HepG2 (cell line): Measurements from ENCODE around the gene PADI4. TPM values are rescaled to one million over a fixed set of nuclear protein-coding genes. Genes with fewer than 3 reads are reported as not detected.

Experiments
- ATAC-seq: fragments of 200-7000 bp; cut with Tn5 transposase; 3 replicates; pipeline ENCODE4 v1.9.1; 2020; ENCODE audit warnings: mild to moderate bottlenecking, moderate library complexity
- BruUV-seq: library from RNA; stranded (reverse); fragments of 400-500 nt; replicated peaks from 2 replicates; lab custom pipeline; 2021; lab: Mats Ljungman, UMichigan
- CTCF ChIA-PET: fragments of 300-600 bp; formaldehyde crosslinking; extraction: SDS; loops from one replicate; lab custom pipeline; 2021; ENCODE audit warnings: low total read pairs, inconsistent platforms, low intra/inter-chr PET ratio; lab: Yijun Ruan, JAX
- POLR2A ChIA-PET: fragments of 350-600 bp; sonication (Branson Sonifier 250); formaldehyde crosslinking; loops from one replicate; lab custom pipeline; 2020; ENCODE audit warnings: antibody characterized with exemption, inconsistent platforms; lab: Yijun Ruan, JAX
- DNase-seq: peaks from one replicate; pipeline ENCODE4 v3.0.0-alpha.2; 2015; ENCODE audit warnings: low spot score
- FAIRE-seq: peaks from 3 replicates; lab custom pipeline; 2011; peaks lifted over from hg19 to GRCh38; lab: Jason Lieb, UNC
- H2AFZ ChIP-seq: one replicate; pipeline ENCODE4 v1.6.1; 2011; ENCODE audit warnings: low read length, inconsistent platforms
- H3K27ac ChIP-seq: fragments of 300-600 bp; 3 replicates; pipeline ENCODE4 v1.8.0; 2011; ENCODE audit warnings: mixed run types, mild to moderate bottlenecking, mixed read lengths, low read length, inconsistent platforms; ENCODE audit not compliant: insufficient read depth; ENCODE audit errors: extremely low read length
- H3K27me3 ChIP-seq, 2 experiments: fragments of 200-600 bp in 1 of 2; 2 replicates in 1 of 2; 3 replicates in 1 of 2; pipeline versions ENCODE4 v1.6.0 to v1.8.0; 2011; ENCODE audit warnings: low read length in 2 of 2, mild to moderate bottlenecking in 2 of 2, moderate library complexity in 2 of 2, inconsistent platforms in 1 of 2; ENCODE audit not compliant: insufficient read depth in 2 of 2, control insufficient read depth in 1 of 2
- H3K36me3 ChIP-seq, 2 experiments: fragments of 200-600 bp in 1 of 2; replicated peaks in 1 of 2; 2 replicates in 1 of 2; 3 replicates in 1 of 2; pipeline versions ENCODE4 v1.5.1 to v1.8.0; 2011; ENCODE audit warnings: low read length in 2 of 2, inconsistent platforms in 1 of 2; ENCODE audit not compliant: insufficient read depth in 2 of 2, control insufficient read depth in 1 of 2
- H3K4me1 ChIP-seq: 2 replicates; pipeline ENCODE4 v1.5.1; 2012; ENCODE audit warnings: low read length, inconsistent platforms; ENCODE audit not compliant: insufficient read depth
- H3K4me2 ChIP-seq: 2 replicates; pipeline ENCODE4 v1.6.0; 2011; ENCODE audit warnings: low read depth, low read length, inconsistent platforms
- H3K4me3 ChIP-seq, 3 experiments: fragments of 200-600 bp in 1 of 3; sonication (generic), shearing (Covaris generic) in 1 of 3; replicated peaks in 1 of 3; 2 replicates each; pipeline ENCODE4 v1.5.1; 2011 to 2016; ENCODE audit warnings: low read length in 3 of 3, inconsistent platforms in 2 of 3, low read depth in 2 of 3, mild to moderate bottlenecking in 2 of 3, control low read depth in 1 of 3, mixed read lengths in 1 of 3; ENCODE audit not compliant: insufficient read depth in 1 of 3
- H3K79me2 ChIP-seq: one replicate; pipeline ENCODE4 v1.6.1; 2011; ENCODE audit warnings: low read length, inconsistent platforms; ENCODE audit not compliant: insufficient read depth
- H3K9ac ChIP-seq: 2 replicates; pipeline ENCODE4 v1.6.0; 2011; ENCODE audit warnings: mild to moderate bottlenecking, low read depth, low read length, inconsistent platforms; ENCODE audit not compliant: insufficient read depth
- H3K9me3 ChIP-seq: 2 replicates; pipeline ENCODE4 v1.5.1; 2012; ENCODE audit warnings: mild to moderate bottlenecking, low read length
- H4K20me1 ChIP-seq: 2 replicates; pipeline ENCODE4 v1.6.0; 2011; ENCODE audit warnings: inconsistent platforms, mild to moderate bottlenecking, low read length, moderate library complexity; ENCODE audit not compliant: insufficient read depth
- SRY ChIP-seq: sonication (generic); formaldehyde crosslinking; IDR thresholded peaks from 2 replicates; pipeline ENCODE4 v1.8.0; 2022; ENCODE audit warnings: mild to moderate bottlenecking, missing genetic modification reagents
- SSRP1 ChIP-seq: IDR thresholded peaks from 2 replicates; pipeline ENCODE4 v1.6.1; 2016; ENCODE audit warnings: control low read depth
- STAT5B ChIP-seq: sonication (generic); formaldehyde crosslinking; IDR thresholded peaks from 2 replicates; pipeline ENCODE4 v1.4.0; 2020; ENCODE audit warnings: missing genetic modification reagents
- ZNF282 ChIP-seq: fragments of 450-650 bp; IDR thresholded peaks from 2 replicates; pipeline ENCODE4 v1.6.1; 2018; ENCODE audit not compliant: partially characterized antibody
- ZNF547 ChIP-seq: sonication (generic); formaldehyde crosslinking; IDR thresholded peaks from 2 replicates; pipeline ENCODE4 v1.5.1; 2020; ENCODE audit warnings: mild to moderate bottlenecking, missing genetic modification reagents
- ZNF678 ChIP-seq: sonication (generic); formaldehyde crosslinking; IDR thresholded peaks from 2 replicates; pipeline ENCODE4 v1.4.0; 2020; ENCODE audit warnings: mild to moderate bottlenecking, missing genetic modification reagents
- WGBS: methylation state at CpG from one replicate; pipeline ENCODE4 v1.1.6; 2017; ENCODE audit warnings: low lambda C conversion rate; 5-methylcytosine and 5-hydroxymethylcytosine counted together
- in situ Hi-C: cut with HindIII; loops from 2 replicates; pipeline ENCODE4 v1.10.0; 2017; ENCODE audit warnings: low pct_unique_long_range_greater_than_20kb; ENCODE audit not compliant: extremely low pct_ligation_motif_present
- intact Hi-C: fragments of 100-400 bp; cut with micrococcal nuclease; formaldehyde crosslinking; loops from one replicate; pipeline ENCODE4 v1.10.0; 2022; ENCODE audit not compliant: unreplicated experiment
- polyA plus RNA-seq, 8 experiments: library from polyadenylated mRNA; depleted of rRNA in 3 of 8; stranded (reverse) in 7 of 8; unstranded in 1 of 8; fragments of >200 nt; fragmentation: Illumina TruSeq in 4 of 8; extraction: Trizol in 4 of 8; gene quantifications; 2 replicates each; pipeline versions ENCODE4 v1.2.1 to v1.2.3, GENCODE V29; 2011 to 2016; ENCODE audit warnings: low read depth in 4 of 8, missing spikeins in 1 of 8, mixed read lengths in 1 of 8; ENCODE audit not compliant: insufficient read depth in 1 of 8
- total RNA-seq, 5 experiments: library from RNA; depleted of rRNA; stranded (reverse); fragments of >200 nt; fragmentation: Illumina TruSeq; extraction: Trizol; gene quantifications; 2 replicates each; pipeline ENCODE4 v1.2.3, GENCODE V29; 2016; ENCODE audit warnings: low read depth in 1 of 5
- TF ChIP-seq, protein P1 (sequence below): IDR thresholded peaks from 2 replicates; pipeline ENCODE4 v1.6.1; 2016; ENCODE audit warnings: low read depth, missing genetic modification reagents, missing compliant biosample characterization
- TF ChIP-seq, protein P2 (sequence below): sonication (generic); formaldehyde crosslinking; IDR thresholded peaks from 2 replicates; pipeline ENCODE4 v1.8.1; 2023; ENCODE audit warnings: mild to moderate bottlenecking, inconsistent platforms, moderate library complexity, missing genetic modification reagents, borderline replicate concordance

PADI4 gene
- total and polyA plus RNA-seq, 2 of the 13 experiments (the other 11 are each of a cell fraction or from before 2014, with no cell fraction given): 0.04 TPM

- no peak for TF ChIP-seq ZNF547 (CRISPR knock-in tag)
Observed at GRCh38 chr1:17359031-17359430, 51.0 kb downstream of the PADI4 start (continued).

DNA sequence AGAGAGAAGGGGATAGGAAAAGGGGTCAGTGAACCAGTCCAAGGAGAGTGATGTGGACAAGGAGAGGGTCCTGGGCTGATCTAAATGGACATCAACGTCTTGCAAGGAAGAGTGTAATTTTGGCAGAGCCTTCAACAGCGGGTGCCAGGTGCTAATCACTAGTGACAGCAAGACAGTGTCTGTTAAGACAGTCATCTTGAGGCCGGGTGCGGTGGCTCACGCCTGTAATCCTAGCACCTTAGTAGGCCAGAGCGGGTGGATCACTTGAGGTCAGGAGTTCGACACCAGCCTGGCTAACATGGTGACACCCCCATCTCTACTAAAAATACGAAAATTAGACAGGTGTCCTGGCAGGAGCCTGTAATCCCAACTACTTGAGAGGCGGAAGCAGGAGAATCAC is 51.8 kb downstream of the PADI4 start:
- in situ Hi-C loops (no loop called here), intact Hi-C loops (no loop called here)
- Histone ChIP-seq H4K20me1 (no peaks in the 10 kb centered on the region), H3K27me3 (peaks cover 2 to 27% of the 10 kb centered on the region in 2 experiments; a peak in 3 of 5 replicates), H2AFZ (no peak overlapping the region), H3K9me3 (no peaks in the 10 kb centered on the region), H3K4me3 (no peak overlapping the region), H3K36me3 (no peaks in the 10 kb centered on the region), H3K9ac (no peak overlapping the region), H3K4me1 (no peaks in the 10 kb centered on the region), H3K4me2 (no peak overlapping the region), H3K79me2 (no peaks in the 10 kb centered on the region), H3K27ac (no peak overlapping the region)
- DNase-seq (no peak), FAIRE-seq (no peak), ATAC-seq (no peak)
- no TSS peak for BruUV-seq
- 49% methylated on average over 9 of the region's 9 CpGs for WGBS
- TF ChIP-seq SSRP1 (CRISPR knock-in tag) (no peak), SRY (CRISPR knock-in tag) (no peak), STAT5B (CRISPR knock-in tag) (no peak), ZNF678 (CRISPR knock-in tag) (no peak), ZNF282 (no peak)
- TF ChIP-seq, protein P1, sequence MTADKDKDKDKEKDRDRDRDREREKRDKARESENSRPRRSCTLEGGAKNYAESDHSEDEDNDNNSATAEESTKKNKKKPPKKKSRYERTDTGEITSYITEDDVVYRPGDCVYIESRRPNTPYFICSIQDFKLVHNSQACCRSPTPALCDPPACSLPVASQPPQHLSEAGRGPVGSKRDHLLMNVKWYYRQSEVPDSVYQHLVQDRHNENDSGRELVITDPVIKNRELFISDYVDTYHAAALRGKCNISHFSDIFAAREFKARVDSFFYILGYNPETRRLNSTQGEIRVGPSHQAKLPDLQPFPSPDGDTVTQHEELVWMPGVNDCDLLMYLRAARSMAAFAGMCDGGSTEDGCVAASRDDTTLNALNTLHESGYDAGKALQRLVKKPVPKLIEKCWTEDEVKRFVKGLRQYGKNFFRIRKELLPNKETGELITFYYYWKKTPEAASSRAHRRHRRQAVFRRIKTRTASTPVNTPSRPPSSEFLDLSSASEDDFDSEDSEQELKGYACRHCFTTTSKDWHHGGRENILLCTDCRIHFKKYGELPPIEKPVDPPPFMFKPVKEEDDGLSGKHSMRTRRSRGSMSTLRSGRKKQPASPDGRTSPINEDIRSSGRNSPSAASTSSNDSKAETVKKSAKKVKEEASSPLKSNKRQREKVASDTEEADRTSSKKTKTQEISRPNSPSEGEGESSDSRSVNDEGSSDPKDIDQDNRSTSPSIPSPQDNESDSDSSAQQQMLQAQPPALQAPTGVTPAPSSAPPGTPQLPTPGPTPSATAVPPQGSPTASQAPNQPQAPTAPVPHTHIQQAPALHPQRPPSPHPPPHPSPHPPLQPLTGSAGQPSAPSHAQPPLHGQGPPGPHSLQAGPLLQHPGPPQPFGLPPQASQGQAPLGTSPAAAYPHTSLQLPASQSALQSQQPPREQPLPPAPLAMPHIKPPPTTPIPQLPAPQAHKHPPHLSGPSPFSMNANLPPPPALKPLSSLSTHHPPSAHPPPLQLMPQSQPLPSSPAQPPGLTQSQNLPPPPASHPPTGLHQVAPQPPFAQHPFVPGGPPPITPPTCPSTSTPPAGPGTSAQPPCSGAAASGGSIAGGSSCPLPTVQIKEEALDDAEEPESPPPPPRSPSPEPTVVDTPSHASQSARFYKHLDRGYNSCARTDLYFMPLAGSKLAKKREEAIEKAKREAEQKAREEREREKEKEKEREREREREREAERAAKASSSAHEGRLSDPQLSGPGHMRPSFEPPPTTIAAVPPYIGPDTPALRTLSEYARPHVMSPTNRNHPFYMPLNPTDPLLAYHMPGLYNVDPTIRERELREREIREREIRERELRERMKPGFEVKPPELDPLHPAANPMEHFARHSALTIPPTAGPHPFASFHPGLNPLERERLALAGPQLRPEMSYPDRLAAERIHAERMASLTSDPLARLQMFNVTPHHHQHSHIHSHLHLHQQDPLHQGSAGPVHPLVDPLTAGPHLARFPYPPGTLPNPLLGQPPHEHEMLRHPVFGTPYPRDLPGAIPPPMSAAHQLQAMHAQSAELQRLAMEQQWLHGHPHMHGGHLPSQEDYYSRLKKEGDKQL (CRISPR knock-in tag): no peak
- TF ChIP-seq, protein P2, sequence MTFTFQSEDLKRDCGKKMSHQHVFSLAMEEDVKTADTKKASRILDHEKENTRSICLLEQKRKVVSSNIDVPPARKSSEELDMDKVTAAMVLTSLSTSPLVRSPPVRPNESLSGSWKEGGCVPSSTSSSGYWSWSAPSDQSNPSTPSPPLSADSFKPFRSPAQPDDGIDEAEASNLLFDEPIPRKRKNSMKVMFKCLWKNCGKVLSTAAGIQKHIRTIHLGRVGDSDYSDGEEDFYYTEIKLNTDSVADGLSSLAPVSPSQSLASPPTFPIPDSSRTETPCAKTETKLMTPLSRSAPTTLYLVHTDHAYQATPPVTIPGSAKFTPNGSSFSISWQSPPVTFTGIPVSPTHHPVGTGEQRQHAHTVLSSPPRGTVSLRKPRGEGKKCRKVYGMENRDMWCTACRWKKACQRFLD (CRISPR knock-in tag): no peak
- ChIA-PET POLR2A (no interaction called here), CTCF (no interaction called here)
